HG03095 (cell line): ENCODE measurements around the gene SCNM1.

Experiments used
- ATAC-seq: cut with Tn5 transposase; IDR thresholded peaks from one replicate; pipeline ENCODE4 v1.9.1; 2021; ENCODE audit warnings: moderate library complexity; ENCODE audit not compliant: unreplicated experiment

The SCNM1 gene

DNA sequence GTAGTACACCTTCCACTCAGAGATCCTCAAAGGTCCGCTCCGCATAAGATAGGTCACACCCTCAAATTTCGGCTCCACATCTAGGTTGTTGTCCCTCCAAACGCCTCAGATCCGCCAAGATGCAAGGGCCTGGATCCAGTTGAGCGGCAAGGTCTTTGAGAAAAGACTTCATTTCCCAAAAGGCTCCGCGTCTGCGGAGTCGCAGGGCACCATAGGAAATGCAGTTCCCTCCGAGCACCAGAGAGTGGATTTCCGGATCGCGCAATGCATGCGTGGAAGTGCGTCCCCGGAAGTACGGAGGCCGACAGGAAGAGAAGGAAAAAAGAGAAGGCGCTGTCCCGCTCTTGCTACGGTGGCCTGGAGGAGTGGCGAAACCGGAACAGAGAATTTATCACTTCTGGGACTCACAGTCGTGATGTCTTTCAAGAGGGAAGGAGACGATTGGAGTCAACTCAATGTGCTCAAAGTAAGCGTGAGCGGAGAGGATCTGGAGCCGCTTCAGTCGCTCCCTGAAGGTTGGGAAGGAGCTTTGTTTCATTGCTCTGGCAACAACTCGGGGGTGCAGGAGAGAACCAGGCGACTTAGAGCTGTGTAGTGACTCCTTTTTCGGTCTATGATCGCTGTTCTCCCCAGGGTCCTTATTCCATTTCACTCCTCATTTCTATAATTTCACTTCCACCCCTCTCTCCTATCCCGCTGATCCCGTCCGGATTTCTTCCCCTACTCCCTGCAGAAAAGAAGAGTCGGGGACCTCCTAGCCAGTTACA is at the start of gene SCNM1, which contains the start of gene LYSMD1:
SCNM1 (plus strand) TSS at position 407 of the 767 bp plus-strand sequence; CDS start at position 416, 9 bp downstream.
LYSMD1 (minus strand) TSS at position 165 of the 767 bp plus-strand sequence. CDS start 644 bp downstream, outside the sequence.
- peak; percentile 68 for ATAC-seq

- no peak for ATAC-seq
Observed at GRCh38 chr1:151124763-151125403, 41.1 kb upstream of the SCNM1 start.

- ATAC-seq, result no peak
Observed at GRCh38 chr1:151128800-151129199, 37.1 kb upstream of the SCNM1 start.

DNA sequence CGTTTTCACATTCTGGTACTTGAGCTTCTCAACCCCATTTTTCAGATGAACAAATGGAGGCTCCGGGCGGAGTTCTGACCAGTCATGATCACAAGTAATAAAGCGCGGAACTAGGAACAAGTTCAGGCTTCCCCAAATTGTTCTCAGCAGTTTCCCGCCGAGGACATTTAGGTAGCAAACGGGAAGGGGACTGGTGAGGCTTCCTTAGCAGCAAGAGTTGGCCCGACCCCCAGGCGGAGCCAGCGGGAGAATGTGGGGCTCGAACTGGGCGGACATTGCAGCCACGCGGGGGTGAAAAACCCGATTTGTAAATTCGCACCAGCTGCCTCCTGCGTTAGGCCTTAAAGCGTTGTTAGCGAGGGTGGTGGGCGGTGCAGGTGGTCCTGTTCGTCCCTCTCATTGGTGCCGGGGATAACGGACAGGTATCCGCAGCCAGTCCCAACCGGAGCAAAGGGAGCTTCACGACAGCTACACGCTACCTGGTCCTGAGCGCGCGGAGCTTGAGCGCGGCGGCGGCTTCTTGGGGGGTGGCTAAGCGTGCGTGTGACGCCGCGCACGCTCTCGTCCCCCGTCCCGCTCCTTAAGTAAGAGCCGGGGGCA is 34.9 kb upstream of the SCNM1 start:
- peak; percentile 56 for ATAC-seq

- no peak for ATAC-seq
Observed at GRCh38 chr1:151131701-151132334, 34.1 kb upstream of the SCNM1 start.

GRCh38 chr1:151132335-151133017 is 33.5 kb upstream of the SCNM1 start:
- no peak for ATAC-seq

GRCh38 chr1:151133018-151133806 is 32.7 kb upstream of the SCNM1 start:
- no peak for ATAC-seq

DNA sequence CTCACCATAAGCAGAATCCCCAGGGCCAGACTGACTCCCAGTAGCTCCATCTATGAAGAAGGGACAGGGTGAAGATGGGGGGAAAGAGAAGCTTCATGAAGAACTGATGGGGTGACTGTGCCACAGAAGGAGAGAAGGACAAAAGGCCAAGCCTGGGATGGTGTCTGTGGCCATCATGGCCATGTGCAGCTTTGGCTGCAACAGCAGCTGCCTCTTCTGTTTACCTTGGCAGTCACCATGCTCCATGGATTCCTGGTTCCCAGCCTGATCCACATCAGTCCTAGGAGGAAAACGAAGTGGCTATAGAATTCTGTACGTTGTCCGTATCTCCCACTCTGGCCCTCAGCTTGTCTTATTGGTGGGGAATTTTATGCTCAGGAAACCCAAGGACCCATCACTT is 31.5 kb upstream of the SCNM1 start:
- ATAC-seq, result no peak

DNA sequence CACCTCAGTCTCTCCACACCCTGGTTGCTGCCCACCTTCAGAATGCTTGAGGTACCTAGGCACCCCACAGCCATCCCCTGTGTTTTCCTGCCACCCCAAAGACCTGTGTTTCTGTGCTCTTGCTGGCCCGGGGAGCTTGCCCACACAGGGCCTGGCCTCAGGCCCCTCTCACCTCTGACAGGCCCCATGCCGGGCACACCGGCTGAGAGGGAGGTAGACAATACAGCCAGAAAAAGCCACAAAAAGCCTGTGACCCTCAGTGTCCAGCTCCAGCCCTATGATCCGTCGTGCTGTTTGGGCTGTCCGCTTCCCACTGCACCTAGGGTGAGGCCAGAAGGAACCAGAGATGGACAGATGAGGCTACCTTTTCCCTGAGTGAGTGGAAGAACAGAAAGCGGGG is 31.0 kb upstream of the SCNM1 start:
- ATAC-seq, result no peak

DNA sequence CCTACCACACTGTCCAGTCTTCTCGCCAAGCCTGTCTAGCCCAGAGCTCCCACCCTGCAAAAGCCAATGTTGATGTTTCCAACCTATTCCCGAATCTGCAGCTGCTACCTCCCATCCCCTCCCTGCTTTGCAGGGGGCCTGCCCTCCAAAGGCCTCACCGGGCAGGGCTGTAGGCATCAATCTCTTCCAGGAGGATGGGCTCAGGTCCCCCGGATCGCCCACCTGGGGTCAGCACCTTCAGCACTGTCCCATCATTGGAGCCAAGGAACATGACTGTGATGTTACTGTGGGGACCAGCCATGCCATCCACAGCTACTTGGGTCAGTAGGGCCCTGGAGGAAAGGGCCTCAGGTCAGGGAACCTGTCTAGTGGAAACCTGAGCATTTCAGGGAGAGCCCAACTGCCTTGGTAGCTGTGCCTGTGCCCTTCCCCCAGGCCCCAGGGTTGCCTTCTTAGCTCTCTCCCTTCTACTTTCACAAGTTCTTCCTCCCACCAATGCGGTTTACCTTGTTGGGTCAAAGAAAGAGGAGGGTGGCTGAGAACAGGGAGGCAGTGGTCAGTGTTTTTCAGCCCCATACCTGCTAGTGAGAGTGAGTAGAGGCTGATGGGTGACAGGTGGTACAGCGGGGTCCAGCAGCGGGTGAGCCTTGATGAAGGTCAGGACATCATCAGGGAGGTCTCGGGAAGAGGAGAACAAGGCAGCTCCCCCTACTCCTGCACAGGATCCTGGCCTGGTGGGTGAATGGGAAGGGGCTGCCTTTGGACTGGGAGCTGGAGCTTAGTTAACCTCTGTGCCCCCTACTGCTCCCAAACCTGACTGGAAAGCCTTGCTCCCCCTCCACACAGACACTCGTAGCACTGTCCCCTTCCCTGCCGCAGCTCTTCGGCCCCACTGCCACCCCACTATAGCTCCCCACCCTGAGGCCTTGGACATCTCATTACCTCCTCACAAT is 30.2 kb upstream of the SCNM1 start:
- ATAC-seq, result no peak

DNA sequence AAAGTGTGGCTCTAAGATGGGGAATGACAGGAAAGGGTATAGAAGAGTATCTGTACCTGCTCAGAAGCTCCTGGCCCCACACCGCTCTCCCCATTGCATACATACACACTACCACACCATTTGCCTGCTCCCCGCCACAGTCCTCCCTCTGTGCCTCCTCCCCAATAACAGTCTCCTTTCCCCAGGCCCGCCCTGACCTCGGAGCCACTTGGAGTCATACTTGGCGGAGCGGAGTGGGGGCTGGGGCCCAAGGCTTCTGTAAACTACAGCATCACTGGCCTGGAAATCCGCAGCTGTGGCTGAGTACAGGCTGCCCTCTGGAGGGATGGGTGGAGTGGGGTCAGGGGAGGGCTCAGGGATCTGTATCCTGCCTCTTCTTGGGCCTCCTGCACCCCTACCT is 28.2 kb upstream of the SCNM1 start:
- ATAC-seq, result no peak

GRCh38 chr1:151142411-151143056 is 23.4 kb upstream of the SCNM1 start:
- ATAC-seq, result no peak

DNA sequence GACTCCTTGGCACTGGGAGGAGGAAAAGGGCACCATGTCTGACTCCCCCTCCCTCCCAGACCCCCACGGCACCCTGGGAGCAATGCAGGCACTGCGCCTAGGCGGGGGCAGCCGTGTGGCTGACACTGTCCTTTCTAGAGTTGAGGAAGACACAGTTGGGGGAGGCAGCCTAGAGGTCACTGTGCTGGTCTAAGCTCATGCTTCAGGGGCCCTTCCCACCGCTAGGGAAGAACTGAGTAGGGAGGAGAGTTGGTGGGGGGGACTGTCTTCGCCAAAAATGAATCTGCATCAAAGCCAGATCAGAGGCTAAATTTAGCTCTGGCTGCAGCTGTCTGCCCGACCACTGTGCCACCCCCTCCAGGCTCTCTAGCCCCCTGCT is 22.9 kb upstream of the SCNM1 start:
- no peak for ATAC-seq

DNA sequence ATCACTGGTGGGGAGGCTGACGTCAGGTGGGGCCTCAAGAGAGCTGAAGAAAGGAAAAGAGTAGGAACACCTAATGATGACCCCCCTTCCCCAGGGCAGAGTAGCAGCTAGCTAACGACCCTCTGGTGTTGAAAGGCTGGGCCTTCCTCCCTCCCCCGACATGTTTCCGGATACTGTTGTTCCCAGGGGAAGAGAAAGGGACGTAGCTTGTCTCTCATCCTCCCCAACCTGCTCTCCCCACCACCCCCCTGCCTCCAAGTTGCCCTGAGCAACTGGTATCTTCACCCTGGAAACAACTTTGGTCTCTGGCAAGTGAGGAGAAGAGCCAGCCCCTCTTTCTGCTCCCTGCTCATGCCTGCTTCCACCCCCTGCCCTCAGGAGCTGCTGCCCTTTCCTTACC is 22.0 kb upstream of the SCNM1 start:
- no peak for ATAC-seq

DNA sequence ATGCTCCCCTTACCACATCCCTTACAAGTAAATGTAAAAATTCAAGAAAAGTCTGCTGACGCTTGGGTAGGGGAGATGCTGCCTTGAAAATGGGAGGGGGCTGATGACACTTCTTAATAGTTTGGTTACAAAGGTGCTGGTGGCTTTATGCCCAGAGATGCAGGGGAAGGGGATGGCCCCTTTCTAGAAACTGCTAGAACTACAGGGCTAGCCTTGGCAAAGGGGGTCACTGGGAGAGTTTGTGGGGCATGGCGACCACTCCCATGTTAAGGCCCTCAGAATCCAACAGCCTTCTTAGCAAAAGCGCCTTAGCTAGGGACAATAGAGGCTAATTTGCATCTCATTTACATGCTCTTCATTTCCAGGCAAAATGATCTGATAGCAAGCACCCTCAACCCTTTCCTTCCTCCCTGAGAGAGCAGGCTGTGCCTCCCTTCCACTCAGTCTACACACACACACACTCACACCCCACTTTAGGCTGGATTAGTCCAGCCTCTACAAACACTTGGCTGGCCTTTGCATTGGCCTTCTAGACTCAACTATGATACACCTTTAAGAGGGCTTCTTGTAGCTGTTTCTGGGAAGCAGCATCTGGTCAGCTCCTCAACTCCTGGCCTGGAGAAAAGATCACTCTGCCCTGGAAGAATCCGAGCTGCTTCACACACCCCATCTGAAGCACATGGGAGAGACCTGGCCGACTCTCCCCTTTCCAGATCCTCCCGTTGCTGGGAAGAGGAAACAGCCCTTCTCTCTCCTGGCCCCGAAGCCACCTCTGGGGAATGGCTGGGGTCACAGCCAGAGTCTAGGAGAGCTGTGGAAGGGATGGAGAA is 21.3 kb upstream of the SCNM1 start:
- no peak for ATAC-seq

GRCh38 chr1:151145304-151146071 is 20.5 kb upstream of the SCNM1 start:
- no peak for ATAC-seq

- ATAC-seq, result no peak
Observed at GRCh38 chr1:151146072-151146411, 19.9 kb upstream of the SCNM1 start.
